ENCODE data around the gene VPS41.

DNA sequence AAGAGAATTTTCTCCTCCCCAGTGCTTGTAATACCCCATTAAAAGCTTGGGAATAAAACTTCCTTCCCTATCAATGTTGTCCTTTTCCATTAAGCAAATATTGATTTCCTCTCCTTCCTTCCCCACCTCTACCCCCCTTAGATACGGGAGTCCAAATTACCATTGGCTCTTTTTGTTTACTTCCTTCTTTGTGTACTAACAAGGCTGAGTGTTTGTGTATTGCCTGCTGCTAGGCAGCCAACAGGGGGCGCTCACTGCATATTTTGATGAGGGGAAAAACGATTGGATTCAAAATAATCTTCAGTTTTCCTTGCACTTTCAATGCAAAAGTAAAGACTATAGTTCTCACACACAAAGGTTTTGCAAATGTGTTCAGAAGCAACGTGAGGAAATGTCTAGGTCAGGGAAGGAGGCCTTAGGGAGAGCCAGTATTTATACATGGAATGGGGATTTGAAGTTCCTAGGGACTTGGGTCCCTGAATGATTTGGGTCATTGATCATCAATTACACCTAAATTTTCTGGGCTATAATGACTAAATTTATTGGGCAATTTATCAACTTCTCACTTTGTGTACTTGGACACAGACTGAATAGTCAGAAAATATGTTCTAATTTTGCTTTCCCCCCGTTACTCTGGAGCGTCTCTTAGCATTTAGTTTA, 23.6 kb upstream of the VPS41 start:
- no peak for TF ChIP-seq POLR2AphosphoS5 (IDR thresholded peaks at IDR 0.05; ENCODE audit: low read depth, low read length)
- no peak for TF ChIP-seq POLR2A (IDR thresholded peaks at IDR 0.05; ENCODE audit: low read depth, low read length)

Data from GM12892 (cell line).